Mesendoderm (in vitro differentiated cells): ENCODE results near the gene CDC42SE1.

ENCODE experiments used
- DNase-seq: peaks from one replicate; pipeline ENCODE4 v3.0.0; 2013
- H2AK5ac ChIP-seq: 2 replicates; pipeline ENCODE4 v1.6.1; 2013; ENCODE audit warnings: low read length, inconsistent platforms
- H2BK120ac ChIP-seq: 2 replicates; pipeline ENCODE4 v1.6.1; 2013; ENCODE audit warnings: low read depth, mild to moderate bottlenecking, low read length, moderate library complexity, mixed read lengths
- H2BK15ac ChIP-seq: replicated peaks from 2 replicates; pipeline ENCODE4 v1.6.1; 2013; ENCODE audit warnings: low read depth, mild to moderate bottlenecking, moderate library complexity
- H2BK5ac ChIP-seq: 2 replicates; pipeline ENCODE4 v1.6.1; 2013; ENCODE audit warnings: low read length, inconsistent platforms
- H3K18ac ChIP-seq: 2 replicates; pipeline ENCODE4 v1.6.1; 2013; ENCODE audit warnings: mild to moderate bottlenecking, low read length, mixed read lengths
- H3K23ac ChIP-seq: one replicate; pipeline ENCODE4 v1.6.1; 2013; ENCODE audit warnings: low read length
- H3K27ac ChIP-seq: 2 replicates; pipeline ENCODE4 v1.5.1; 2013; ENCODE audit warnings: low read depth, mild to moderate bottlenecking, inconsistent platforms, low read length, moderate library complexity
- H3K27me3 ChIP-seq: 2 replicates; pipeline ENCODE4 v1.6.1; 2013; ENCODE audit warnings: low read length, control low read depth, mild to moderate bottlenecking, inconsistent platforms; ENCODE audit not compliant: insufficient read depth, poor library complexity
- H3K36me3 ChIP-seq: 2 replicates; pipeline ENCODE4 v1.6.1; 2013; ENCODE audit warnings: low read length, inconsistent platforms; ENCODE audit not compliant: control insufficient read depth, insufficient read depth
- H3K4ac ChIP-seq: one replicate; pipeline ENCODE4 v1.6.1; 2013; ENCODE audit warnings: low read depth, mild to moderate bottlenecking, low read length, moderate library complexity
- H3K4me1 ChIP-seq: 2 replicates; pipeline ENCODE4 v1.6.1; 2013; ENCODE audit warnings: low read depth, low read length, inconsistent platforms; ENCODE audit not compliant: control insufficient read depth
- H3K4me2 ChIP-seq: 2 replicates; pipeline ENCODE4 v1.6.1; 2013; ENCODE audit warnings: low read length
- H3K4me3 ChIP-seq: 2 replicates; pipeline ENCODE4 v1.5.1; 2013; ENCODE audit warnings: mild to moderate bottlenecking, low read length
- H3K56ac ChIP-seq: one replicate; pipeline ENCODE4 v1.6.1; 2013; ENCODE audit warnings: low read length
- H3K79me1 ChIP-seq: 2 replicates; pipeline ENCODE4 v1.6.1; 2013; ENCODE audit warnings: low read length, inconsistent platforms
- H3K79me2 ChIP-seq: 2 replicates; pipeline ENCODE4 v1.6.1; 2013; ENCODE audit warnings: mild to moderate bottlenecking, low read length; ENCODE audit not compliant: control insufficient read depth, insufficient read depth
- H3K9ac ChIP-seq: 2 replicates; pipeline ENCODE4 v1.6.1; 2013; ENCODE audit warnings: low read length, inconsistent platforms
- H4K5ac ChIP-seq: one replicate; pipeline ENCODE4 v1.6.1; 2013; ENCODE audit warnings: low read length
- H4K8ac ChIP-seq: one replicate; pipeline ENCODE4 v1.6.1; 2013; ENCODE audit warnings: low read depth, mild to moderate bottlenecking, control low read depth, low read length, moderate library complexity
- WGBS: extraction: QIAGEN DNeasy Blood & Tissue Kit; methylation state at CpG from one replicate; pipeline ENCODE4 v1.1.7; 2013; ENCODE audit warnings: low lambda C conversion rate, missing lambda C conversion rate; ENCODE audit not compliant: insufficient coverage; ENCODE audit errors: extremely low coverage; 5-methylcytosine and 5-hydroxymethylcytosine counted together

CDC42SE1 gene

DNA sequence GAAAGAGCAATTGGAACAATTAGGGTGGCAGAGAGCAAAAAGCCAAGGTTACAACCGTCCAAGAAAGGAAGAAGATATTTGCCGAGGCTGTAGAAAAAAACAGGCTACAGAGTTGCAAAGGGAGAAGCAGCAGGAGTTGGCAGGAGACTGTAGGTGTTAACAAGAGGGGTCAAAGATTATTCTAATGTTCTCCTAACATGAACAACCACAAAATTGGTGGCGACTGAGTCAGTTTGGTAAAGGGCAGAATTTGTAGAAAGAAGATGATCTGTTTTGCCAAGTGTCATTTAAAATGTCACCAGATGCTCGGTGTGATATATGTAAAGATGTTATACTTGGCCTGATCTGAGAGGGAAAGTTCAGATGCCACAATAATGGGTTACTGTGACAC is 51.6 kb downstream of the CDC42SE1 start:
- DNase-seq, result no peak
- Histone ChIP-seq H2AK5ac (no peak overlapping the region), H2BK15ac (no peak overlapping the region), H2BK5ac (no peak overlapping the region), H3K9ac (peak overlapping the region; percentile 14), H2BK120ac (no peak overlapping the region), H4K5ac (no peak overlapping the region), H4K8ac (no peak overlapping the region), H3K56ac (peak overlapping the region; percentile 65), H3K27ac (no peak overlapping the region), H3K27me3 (no peaks in the 10 kb centered on the region), H3K18ac (no peak overlapping the region), H3K23ac (no peak overlapping the region), H3K4ac (no peak overlapping the region), H3K36me3 (no peaks in the 10 kb centered on the region), H3K79me1 (peaks cover 2% of the 10 kb centered on the region), H3K4me1 (peaks cover 7% of the 10 kb centered on the region), H3K4me2 (peak overlapping the region; percentile 14), H3K4me3 (no peak overlapping the region), H3K79me2 (no peaks in the 10 kb centered on the region)
- no CpG with 5 or more reads among the region's 4 CpGs for WGBS

GRCh38 chr1:151006327-151007052 is 52.9 kb downstream of the CDC42SE1 start, which contains the start of gene MINDY1:
Gene MINDY1 (minus strand): TSS chr1:151006902. CDS start chr1:151002617, 4,285 bp downstream.
- H4K5ac ChIP-seq, result peak within 1 kb of the TSS; percentile 39
- H2BK15ac ChIP-seq, result no peak within 1 kb of the TSS
- H3K27me3 ChIP-seq, result no peaks in the 10 kb centered on the region
- H3K56ac ChIP-seq, result peak within 1 kb of the TSS; percentile 87
- no peak within 1 kb of the TSS for H4K8ac ChIP-seq
- H3K27ac ChIP-seq, result peak within 1 kb of the TSS; percentile 40
- no peak within 1 kb of the TSS for H2AK5ac ChIP-seq
- no peak within 1 kb of the TSS for H2BK120ac ChIP-seq
- peak; percentile 98 for DNase-seq
- peaks cover 7% of the 10 kb centered on the region for H3K4me1 ChIP-seq
- H3K79me2 ChIP-seq, result no peaks in the 10 kb centered on the region
- peak within 1 kb of the TSS; percentile 69 for H3K9ac ChIP-seq
- H3K4me3 ChIP-seq, result peak within 1 kb of the TSS; percentile 8
- no peaks in the 10 kb centered on the region for H3K36me3 ChIP-seq
- H3K4ac ChIP-seq, result no peak within 1 kb of the TSS
- no CpG with 5 or more reads among the region's 18 CpGs for WGBS
- peak within 1 kb of the TSS; percentile 68 for H3K4me2 ChIP-seq
- no peak within 1 kb of the TSS for H3K18ac ChIP-seq
- peaks cover 2% of the 10 kb centered on the region for H3K79me1 ChIP-seq
- peak within 1 kb of the TSS; percentile 92 for H3K23ac ChIP-seq
- no peak within 1 kb of the TSS for H2BK5ac ChIP-seq

DNA sequence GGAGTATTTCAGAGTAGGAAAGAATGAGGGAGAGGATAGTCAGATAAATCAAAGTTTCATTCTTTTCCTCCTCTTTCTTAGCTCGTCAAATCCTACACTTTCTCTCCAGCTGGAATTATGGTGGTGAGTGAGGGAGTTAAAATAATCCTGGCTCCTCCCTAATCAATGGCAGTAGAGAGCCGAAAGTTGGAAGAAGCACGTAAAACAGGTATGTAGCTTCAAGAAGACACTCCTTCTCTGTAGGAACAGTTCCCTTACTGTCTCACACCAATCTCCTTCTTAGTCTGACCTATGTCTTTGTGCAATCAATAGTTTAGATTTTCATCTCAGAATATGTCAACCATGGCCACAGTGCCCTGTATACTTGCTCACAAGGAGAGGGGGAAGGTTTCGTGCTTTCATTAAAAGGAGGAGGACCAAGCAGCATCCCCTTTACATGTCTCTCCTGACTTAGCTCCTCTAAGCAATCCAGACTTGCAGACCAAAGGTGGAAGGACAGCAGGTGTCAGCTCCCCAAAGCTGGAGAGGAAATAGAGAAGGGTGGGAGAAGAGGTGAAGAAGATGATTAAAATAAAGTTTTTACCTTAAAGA is 53.6 kb downstream of the CDC42SE1 start:
- no CpG with 5 or more reads among the region's 4 CpGs for WGBS
- H3K4me3 ChIP-seq, result no peak overlapping the region

DNA sequence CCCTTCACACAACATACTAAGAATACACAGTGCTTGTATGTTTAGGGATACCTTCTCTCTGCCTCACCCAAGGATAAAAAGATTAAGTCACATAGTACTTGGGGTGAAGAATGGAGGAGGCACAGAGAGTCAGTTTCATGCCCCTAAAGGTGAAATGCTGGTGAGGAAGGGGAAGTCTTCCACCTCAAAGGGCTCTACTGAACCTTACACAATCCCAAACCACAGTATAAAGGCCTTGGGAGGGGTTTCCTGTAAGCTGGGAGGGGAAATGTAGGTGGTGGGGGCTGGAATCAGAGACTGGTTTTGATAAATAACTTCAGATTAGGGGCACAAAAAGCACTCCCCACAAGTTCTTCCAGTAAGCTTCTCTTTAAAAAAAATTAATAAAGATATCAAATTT is 56.2 kb downstream of the CDC42SE1 start:
- no peak overlapping the region for H3K9ac ChIP-seq
- no peaks in the 10 kb centered on the region for H3K27me3 ChIP-seq
- H3K4me1 ChIP-seq, result peaks cover 7% of the 10 kb centered on the region
- H3K4me3 ChIP-seq, result no peak overlapping the region
- H3K36me3 ChIP-seq, result no peaks in the 10 kb centered on the region
- no peak overlapping the region for H3K27ac ChIP-seq
- H4K8ac ChIP-seq, result no peak overlapping the region
- H2BK5ac ChIP-seq, result no peak overlapping the region
- no peak overlapping the region for H3K4ac ChIP-seq
- H3K4me2 ChIP-seq, result no peak overlapping the region
- no peak for DNase-seq
- H3K18ac ChIP-seq, result no peak overlapping the region
- H2BK120ac ChIP-seq, result no peak overlapping the region
- H4K5ac ChIP-seq, result no peak overlapping the region
- no peak overlapping the region for H2AK5ac ChIP-seq
- no peak overlapping the region for H3K23ac ChIP-seq
- no peak overlapping the region for H3K56ac ChIP-seq
- no peaks in the 10 kb centered on the region for H3K79me2 ChIP-seq
- no peak overlapping the region for H2BK15ac ChIP-seq
- no peaks in the 10 kb centered on the region for H3K79me1 ChIP-seq

More for the DNA sequence above, 53.6 kb downstream of the CDC42SE1 start:
- no peak overlapping the region for H2BK5ac ChIP-seq
- no peaks in the 10 kb centered on the region for H3K79me2 ChIP-seq
- H3K27me3 ChIP-seq, result no peaks in the 10 kb centered on the region
- no peak overlapping the region for H2BK15ac ChIP-seq
- H3K23ac ChIP-seq, result no peak overlapping the region
- H3K56ac ChIP-seq, result peak overlapping the region; percentile 87
- peak overlapping the region; percentile 69 for H3K9ac ChIP-seq
- H3K79me1 ChIP-seq, result peaks cover 2% of the 10 kb centered on the region
- H3K18ac ChIP-seq, result no peak overlapping the region
- DNase-seq, result no peak
- H2BK120ac ChIP-seq, result no peak overlapping the region
- no peak overlapping the region for H2AK5ac ChIP-seq
- no peaks in the 10 kb centered on the region for H3K36me3 ChIP-seq
- H3K4ac ChIP-seq, result no peak overlapping the region
- peaks cover 7% of the 10 kb centered on the region for H3K4me1 ChIP-seq
- peak overlapping the region; percentile 68 for H3K4me2 ChIP-seq
- H3K27ac ChIP-seq, result no peak overlapping the region
- H4K5ac ChIP-seq, result peak overlapping the region; percentile 39
- no peak overlapping the region for H4K8ac ChIP-seq

DNA sequence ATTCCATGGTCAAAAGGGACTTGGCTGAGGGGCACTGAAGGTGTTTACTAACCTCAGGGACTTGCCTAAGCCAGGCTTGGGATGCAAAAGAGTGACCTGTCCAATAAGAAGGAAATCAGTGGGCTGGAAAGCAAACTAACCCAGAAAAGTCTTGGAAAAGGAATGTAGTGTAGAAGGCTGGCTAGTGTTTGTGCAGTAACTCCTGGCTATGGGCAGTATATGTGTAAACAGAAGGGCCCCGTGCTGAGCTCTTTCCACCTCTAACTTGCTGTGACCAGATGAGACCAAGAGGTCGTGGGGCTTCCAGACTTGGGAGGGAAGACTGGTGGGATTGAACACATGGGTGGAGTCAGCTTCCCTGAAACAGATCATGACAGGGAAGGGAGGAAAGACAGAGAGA is 56.8 kb downstream of the CDC42SE1 start:
- no peak overlapping the region for H3K27ac ChIP-seq
- DNase-seq, result no peak

More for the DNA sequence above, 56.8 kb downstream of the CDC42SE1 start:
- Histone ChIP-seq H2BK15ac (no peak overlapping the region), H3K4me2 (no peak overlapping the region), H3K18ac (no peak overlapping the region), H3K79me2 (no peaks in the 10 kb centered on the region), H3K27me3 (no peaks in the 10 kb centered on the region), H2BK5ac (no peak overlapping the region), H4K5ac (no peak overlapping the region), H3K9ac (no peak overlapping the region), H3K4ac (no peak overlapping the region), H3K56ac (no peak overlapping the region), H2AK5ac (no peak overlapping the region), H2BK120ac (no peak overlapping the region), H4K8ac (no peak overlapping the region), H3K36me3 (no peaks in the 10 kb centered on the region), H3K79me1 (no peaks in the 10 kb centered on the region), H3K4me1 (peaks cover 7% of the 10 kb centered on the region), H3K4me3 (no peak overlapping the region), H3K23ac (no peak overlapping the region)
- no CpG with 5 or more reads among the region's 2 CpGs for WGBS
